NOMO-1 (cell line): ENCODE measurements around the gene AGAP4.
"Not testable (repeated sequence)": the region's sequence is repeated elsewhere in the genome, so short reads cannot be mapped to it uniquely, and the experiment has no call there.

ENCODE experiments used
- DNase-seq, 2 experiments: peaks; one replicate each; lab custom pipeline; 2025; ENCODE audit not compliant: unreplicated experiment in 2 of 2; lab: John Stamatoyannopoulos, UW

AGAP4 gene

GRCh38 chr10:45847400-45847799 is at the start of gene AGAP4:
TSS of gene AGAP4 (minus strand) at chr10:45847500. CDS start at chr10:45847347, 153 bp downstream.
- not testable (repeated sequence) for DNase-seq

- DNase-seq: not testable (repeated sequence)
Observed at GRCh38 chr10:45890721-45891120, 43.4 kb upstream of the AGAP4 start.

- not testable (repeated sequence) for DNase-seq
Observed at GRCh38 chr10:45889539-45890230, 42.4 kb upstream of the AGAP4 start.

GRCh38 chr10:45882880-45883279 is 35.6 kb upstream of the AGAP4 start:
- not testable (repeated sequence) for DNase-seq

- DNase-seq: not testable (repeated sequence)
Observed at GRCh38 chr10:45865404-45865803, 18.1 kb upstream of the AGAP4 start.

DNA sequence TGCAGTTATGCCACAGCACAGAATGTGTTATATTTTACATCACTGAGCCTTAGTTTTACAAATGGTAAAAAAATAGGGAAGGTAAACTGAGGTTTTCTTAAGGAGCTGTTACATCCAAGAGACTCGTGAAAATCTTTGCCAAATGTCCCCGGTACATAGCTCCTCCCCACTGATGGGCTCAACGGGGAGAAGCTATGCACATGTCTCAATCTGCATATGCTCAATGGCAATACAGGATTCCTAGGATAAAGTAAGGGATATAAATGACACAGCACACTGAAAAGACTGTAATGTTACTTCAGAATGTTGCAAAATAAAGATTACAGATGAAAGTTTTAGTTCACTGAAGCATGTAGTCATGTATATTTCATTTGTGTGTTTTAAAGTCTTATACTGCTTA is 17.0 kb upstream of the AGAP4 start:
- not testable (repeated sequence) for DNase-seq

- DNase-seq: not testable (repeated sequence)
Observed at GRCh38 chr10:45863632-45864031, 16.3 kb upstream of the AGAP4 start.

DNA sequence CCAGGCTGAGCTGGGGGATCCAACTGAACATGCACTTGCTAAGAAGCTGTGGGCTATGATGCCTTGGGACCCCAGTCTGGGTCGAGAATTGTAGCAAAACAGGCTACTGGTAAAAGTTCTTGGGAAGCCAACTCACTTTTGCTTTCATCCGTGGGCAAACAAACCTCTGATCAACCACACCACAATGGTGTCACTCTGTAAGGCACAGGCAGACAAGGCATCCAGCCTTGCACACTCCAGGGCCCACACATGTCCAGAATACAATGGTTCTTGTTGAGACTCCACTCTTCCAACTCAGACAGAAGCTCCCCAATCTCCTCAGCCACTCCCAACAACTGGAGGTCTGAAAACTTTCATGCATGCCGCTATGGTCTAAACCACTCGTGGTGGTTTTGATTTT is 10.6 kb upstream of the AGAP4 start:
- DNase-seq: not testable (repeated sequence)

DNA sequence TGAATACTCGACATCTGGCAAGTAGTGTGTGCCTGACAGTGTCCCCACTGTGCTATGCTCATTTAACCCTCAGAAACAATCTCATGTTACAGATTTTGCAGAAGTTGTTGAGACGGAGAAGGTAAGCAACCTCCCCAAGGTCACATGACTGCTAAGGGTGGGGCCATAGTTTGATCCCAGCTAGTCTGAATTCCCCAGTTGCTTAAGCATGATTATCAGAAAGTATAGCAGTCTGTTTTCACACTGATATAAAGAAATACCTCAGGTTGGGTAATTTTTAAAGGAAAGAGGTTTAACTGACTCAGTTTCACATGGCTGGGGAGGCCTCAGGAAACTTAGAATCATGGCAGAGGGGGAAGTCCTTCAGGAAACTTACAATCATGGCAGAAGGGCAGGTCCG is 1.2 kb upstream of the AGAP4 start:
- DNase-seq: not testable (repeated sequence)

- DNase-seq: not testable (repeated sequence)
Observed at GRCh38 chr10:45822918-45823317, 24.4 kb downstream of the AGAP4 start.

DNA sequence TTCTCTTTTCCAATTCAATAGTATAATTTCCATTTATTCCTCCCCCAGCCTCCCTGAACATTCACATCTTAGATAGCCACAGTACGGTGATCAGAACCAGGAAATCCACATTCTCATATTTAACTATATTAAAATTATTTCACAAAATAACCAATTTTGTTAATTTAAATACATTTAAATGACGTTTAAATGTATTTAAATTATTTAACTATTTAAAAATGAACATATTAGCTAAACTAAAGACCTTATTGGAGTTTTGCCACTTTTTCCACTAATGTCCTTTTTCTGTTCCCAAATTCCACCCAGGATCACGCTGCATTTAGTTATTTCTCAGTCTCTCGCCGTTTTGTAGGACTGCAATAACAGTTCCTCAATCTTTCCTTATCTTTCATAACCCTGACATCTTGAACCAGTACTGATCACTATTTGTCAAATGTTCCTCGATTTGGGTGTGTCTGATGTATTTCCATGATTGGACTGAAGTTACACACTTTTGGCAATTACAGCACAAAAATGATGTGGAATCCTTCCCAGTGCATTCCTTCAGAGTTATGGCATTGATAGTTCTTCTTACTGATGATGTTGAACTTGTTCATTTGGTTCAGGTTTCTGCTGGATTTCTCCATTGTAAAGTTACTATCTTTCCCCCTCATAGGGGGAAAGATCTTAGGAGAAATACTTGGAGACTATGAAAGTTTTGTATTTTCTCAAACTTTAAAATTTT is 27.0 kb downstream of the AGAP4 start:
- DNase-seq: not testable (repeated sequence)

DNA sequence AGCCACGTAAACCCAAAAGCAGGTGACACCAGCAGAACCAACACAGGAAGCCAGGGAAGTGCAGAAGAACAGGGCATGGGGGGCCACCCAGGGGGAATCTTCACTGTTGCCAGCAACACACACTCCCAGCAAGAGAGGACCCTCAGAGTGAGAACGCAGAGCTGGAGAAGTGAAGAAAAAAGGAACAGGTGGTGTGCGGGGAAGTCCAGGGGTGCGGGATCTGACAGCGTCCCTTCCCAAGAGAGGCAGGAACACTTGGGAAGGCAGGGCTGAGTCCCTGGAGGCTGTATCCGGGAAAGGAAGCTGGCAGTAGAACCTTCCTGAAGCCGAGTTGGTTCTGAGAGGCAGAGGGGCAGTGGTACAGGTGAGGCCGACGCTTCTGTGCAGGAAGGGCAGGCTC is 27.7 kb downstream of the AGAP4 start:
- no peak for DNase-seq

DNA sequence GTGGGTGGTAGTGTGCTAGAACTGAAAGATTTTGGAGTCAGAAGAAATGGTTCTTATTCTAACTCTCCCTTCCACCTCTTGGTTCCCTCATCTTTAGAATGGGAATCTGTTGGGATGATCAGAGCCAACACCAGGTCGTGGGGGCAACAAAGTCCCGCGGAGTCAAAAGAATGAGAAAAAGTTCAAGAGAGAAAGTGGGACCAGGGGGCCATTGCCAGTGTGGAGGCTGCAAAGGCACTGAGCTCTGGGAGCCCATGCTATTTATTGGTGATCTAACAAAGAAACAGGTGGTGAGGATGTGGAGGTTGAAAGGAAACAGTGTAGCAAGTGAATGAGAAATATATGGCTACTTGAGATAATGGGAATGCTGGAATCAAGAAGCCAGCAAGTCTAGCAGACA is 29.4 kb downstream of the AGAP4 start:
- DNase-seq: no peak

DNA sequence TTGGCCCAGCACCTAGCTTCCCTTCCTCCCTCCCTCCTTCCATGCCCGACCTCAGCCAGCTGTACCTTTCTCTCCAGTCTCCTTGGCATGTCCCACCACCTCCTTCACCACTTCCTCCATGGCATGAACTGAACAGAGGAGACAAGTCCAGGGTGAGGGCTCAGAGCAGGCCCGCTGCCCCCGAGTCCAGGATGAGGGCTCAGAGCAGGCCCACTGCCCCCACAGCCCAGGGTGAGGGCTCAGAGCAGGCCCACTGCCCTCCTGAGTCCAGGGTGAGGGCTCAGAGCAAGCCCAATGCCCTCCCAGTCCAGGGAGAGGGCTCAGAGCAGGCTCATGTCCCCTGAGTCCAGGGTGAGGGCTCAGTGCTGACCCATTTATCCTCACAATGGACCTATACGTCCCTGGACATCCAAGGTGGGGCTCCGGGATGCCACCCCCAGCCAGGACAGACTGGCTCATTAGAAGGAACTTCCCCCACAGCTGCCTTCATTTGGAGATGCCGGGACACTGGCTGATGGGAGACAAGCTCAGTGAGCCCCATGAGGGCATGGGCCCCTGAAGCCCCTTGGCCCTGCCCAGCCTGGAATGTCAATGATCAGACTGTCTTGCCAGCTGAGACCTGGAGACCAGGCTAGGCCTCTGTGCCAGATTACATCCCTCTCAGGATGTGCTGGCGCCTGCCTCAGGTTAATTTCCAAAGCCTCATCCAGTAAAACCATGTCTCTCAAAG is 30.0 kb downstream of the AGAP4 start:
- DNase-seq: no peak

GRCh38 chr10:45814146-45814545 is 33.2 kb downstream of the AGAP4 start:
- DNase-seq: not testable (repeated sequence)

- DNase-seq: not testable (repeated sequence)
Observed at GRCh38 chr10:45812959-45813358, 34.3 kb downstream of the AGAP4 start.

DNA sequence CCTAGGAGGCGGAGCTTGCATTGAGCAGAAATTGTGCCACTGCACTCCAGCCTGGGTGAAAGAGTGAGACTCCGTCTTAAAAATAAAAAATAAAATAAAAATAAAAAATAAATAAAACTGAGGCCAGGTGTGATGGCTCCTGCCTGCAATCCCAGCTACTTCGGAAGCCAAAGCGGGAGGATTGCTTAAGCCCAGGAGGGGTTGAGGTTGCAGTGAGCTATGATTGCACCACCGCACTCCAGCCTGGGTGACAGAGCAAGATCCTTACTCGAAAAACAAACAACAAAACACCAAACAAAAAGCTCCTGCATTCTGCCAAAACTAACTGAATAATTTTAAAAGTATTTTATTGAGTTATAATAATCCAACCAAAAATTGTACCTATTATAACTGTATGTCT is 36.2 kb downstream of the AGAP4 start:
- no peak for DNase-seq

- DNase-seq: no peak
Observed at GRCh38 chr10:45809837-45810236, 37.5 kb downstream of the AGAP4 start.

GRCh38 chr10:45804996-45805395 is 42.3 kb downstream of the AGAP4 start:
- not testable (repeated sequence) for DNase-seq

DNA sequence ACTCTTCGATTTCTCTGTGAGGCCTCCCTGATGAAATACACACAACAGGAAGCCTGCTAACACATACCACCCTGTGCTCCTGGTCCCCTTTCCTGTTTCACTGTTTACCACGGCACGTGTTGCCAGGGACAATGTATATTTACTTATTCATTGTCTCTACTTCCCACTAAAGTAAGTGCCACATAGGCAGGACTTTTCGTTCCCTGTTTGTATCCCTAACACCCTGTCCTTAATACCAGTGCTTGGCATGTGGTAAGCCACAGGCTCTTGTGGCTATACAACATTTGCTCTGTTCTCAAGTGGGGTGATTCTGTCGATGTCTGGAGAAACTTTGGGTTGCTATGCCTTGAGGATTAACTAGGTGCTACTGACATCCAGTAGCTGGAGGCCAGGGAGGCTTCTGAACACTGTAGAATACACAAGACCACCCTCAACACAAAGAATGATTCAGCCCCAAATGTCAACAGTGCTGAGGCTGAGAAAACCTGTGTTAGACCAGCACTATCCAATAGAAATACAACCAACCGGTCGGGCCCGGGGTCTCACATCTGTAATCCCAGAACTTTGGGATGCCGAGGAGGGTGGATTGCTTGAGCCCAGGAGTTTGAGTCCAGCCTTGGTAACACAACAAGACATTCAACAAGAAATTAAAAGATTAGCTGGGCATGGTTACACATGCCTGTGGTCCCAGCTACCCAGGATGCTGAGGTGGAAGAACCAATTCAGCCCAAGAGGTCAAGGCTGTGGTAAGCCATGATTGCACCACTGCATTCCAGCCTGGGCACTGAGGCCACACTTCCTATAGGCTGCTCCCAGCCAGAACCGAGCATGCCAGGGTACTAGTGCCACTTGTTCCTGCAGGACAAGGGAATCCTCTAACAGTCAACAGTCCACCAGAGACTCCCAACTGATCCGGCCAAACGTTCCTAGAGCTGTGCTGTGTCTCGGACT is 44.0 kb downstream of the AGAP4 start:
- peak in 1 of 2 experiments; percentile 12 for DNase-seq
